Keratinocyte (primary cell): Measurements from ENCODE around the gene KTN1. TPM values are rescaled to one million over a fixed set of nuclear protein-coding genes. Genes with fewer than 3 reads are reported as not detected.
A peak's percentile ranks its signal among the peaks of the same experiment; 100 is the strongest.

ENCODE experiments used
- DNase-seq: peaks from one replicate; pipeline ENCODE4 v3.0.0-alpha.2; 2011; ENCODE audit warnings: low read depth, missing footprints, low spot score
- FAIRE-seq: peaks from 2 replicates; lab custom pipeline; 2011; peaks lifted over from hg19 to GRCh38; lab: Jason Lieb, UNC
- H2AFZ ChIP-seq: 2 replicates; pipeline ENCODE4 v1.6.0; 2012; ENCODE audit warnings: low read length, control low read depth, inconsistent platforms; ENCODE audit not compliant: control insufficient read depth
- H3K27ac ChIP-seq: 2 replicates; pipeline ENCODE4 v1.5.1; 2011; ENCODE audit warnings: low read length; ENCODE audit not compliant: control insufficient read depth, insufficient read depth
- H3K27me3 ChIP-seq: 3 replicates; pipeline ENCODE4 v1.6.0; 2011; ENCODE audit warnings: low read length; ENCODE audit not compliant: control insufficient read depth, insufficient read depth; ENCODE audit errors: extremely low read depth
- H3K36me3 ChIP-seq, 2 experiments: 2 replicates in 1 of 2; 3 replicates in 1 of 2; pipeline ENCODE4 v1.5.1; 2011; ENCODE audit warnings: low read length in 2 of 2, mild to moderate bottlenecking in 1 of 2; ENCODE audit not compliant: control insufficient read depth in 2 of 2, insufficient read depth in 2 of 2; ENCODE audit errors: extremely low read depth in 1 of 2
- H3K4me1 ChIP-seq: 3 replicates; pipeline ENCODE4 v1.5.1; 2011; ENCODE audit warnings: low read length; ENCODE audit not compliant: control insufficient read depth, insufficient read depth; ENCODE audit errors: extremely low read depth
- H3K4me2 ChIP-seq: 3 replicates; pipeline ENCODE4 v1.6.0; 2011; ENCODE audit warnings: low read depth, low read length; ENCODE audit not compliant: control insufficient read depth, insufficient read depth; ENCODE audit errors: extremely low read depth
- H3K4me3 ChIP-seq, 3 experiments: fragments of 200-600 bp in 1 of 3; sonication (generic) in 1 of 3; 2 replicates in 2 of 3; 3 replicates in 1 of 3; pipeline ENCODE4 v1.5.1; 2011 to 2016; ENCODE audit warnings: low read length in 3 of 3, mild to moderate bottlenecking in 3 of 3, control low read depth in 2 of 3, inconsistent platforms in 1 of 3, low read depth in 1 of 3, mixed read lengths in 1 of 3, mixed run types in 1 of 3, moderate library complexity in 1 of 3; ENCODE audit not compliant: control insufficient read depth in 2 of 3, insufficient read depth in 2 of 3; ENCODE audit errors: extremely low read depth in 1 of 3
- H3K79me2 ChIP-seq: 2 replicates; pipeline ENCODE4 v1.6.0; 2012; ENCODE audit warnings: low read length; ENCODE audit not compliant: control insufficient read depth, insufficient read depth
- H3K9ac ChIP-seq: 3 replicates; pipeline ENCODE4 v1.6.0; 2011; ENCODE audit warnings: low read length; ENCODE audit not compliant: control insufficient read depth, insufficient read depth; ENCODE audit errors: extremely low read depth
- H3K9me1 ChIP-seq: 3 replicates; pipeline ENCODE4 v1.6.0; 2011; ENCODE audit warnings: low read length; ENCODE audit not compliant: control insufficient read depth, insufficient read depth; ENCODE audit errors: extremely low read depth
- H3K9me3 ChIP-seq: 2 replicates; pipeline ENCODE4 v1.5.1; 2012; ENCODE audit warnings: low read depth, low read length; ENCODE audit not compliant: control insufficient read depth
- H4K20me1 ChIP-seq: 3 replicates; pipeline ENCODE4 v1.6.0; 2011; ENCODE audit warnings: low read length; ENCODE audit not compliant: control insufficient read depth, insufficient read depth; ENCODE audit errors: extremely low read depth
- EZH2 ChIP-seq: IDR thresholded peaks from one replicate; pipeline ENCODE4 v1.6.1; 2012; ENCODE audit warnings: inconsistent platforms, mild to moderate bottlenecking, low read length, moderate library complexity
- dilution Hi-C: fragments of 300-500 bp; cut with MboI; formaldehyde crosslinking; loops from one replicate; pipeline ENCODE4 v1.7.0; 2020; ENCODE audit warnings: low sequenced_read_pairs; ENCODE audit not compliant: extremely low pct_ligation_motif_present
- polyA plus RNA-seq, 5 experiments: library from polyadenylated mRNA; depleted of rRNA in 3 of 5; stranded (reverse) in 3 of 5; stranded (forward) in 1 of 5; unstranded in 1 of 5; fragments of >200 nt; gene quantifications; 1 replicate in 1 of 5; 2 replicates in 3 of 5; 3 replicates in 1 of 5; pipeline versions ENCODE4 v1.2.1 to v1.2.3, GENCODE V29; 2011 to 2012; ENCODE audit warnings: missing spikeins in 2 of 5, low read depth in 1 of 5, low replicate concordance in 1 of 5
- TF ChIP-seq, protein P1 (sequence below), 3 experiments: IDR thresholded peaks in 1 of 3; conservative IDR thresholded peaks in 1 of 3; optimal IDR thresholded peaks in 1 of 3; 2 replicates in 2 of 3; 3 replicates in 1 of 3; pipeline versions ENCODE3 to v1.5.1; 2011; ENCODE audit warnings: low read length in 3 of 3, mild to moderate bottlenecking in 3 of 3, moderate library complexity in 2 of 3, control low read depth in 1 of 3, inconsistent platforms in 1 of 3; ENCODE audit not compliant: insufficient read depth in 2 of 3; ENCODE audit errors: extremely low read depth in 1 of 3

KTN1 gene
- polyA plus RNA-seq, 1 donor (not counting 4 experiments of a cell fraction or from before 2014, with no cell fraction given), result 121 TPM

DNA sequence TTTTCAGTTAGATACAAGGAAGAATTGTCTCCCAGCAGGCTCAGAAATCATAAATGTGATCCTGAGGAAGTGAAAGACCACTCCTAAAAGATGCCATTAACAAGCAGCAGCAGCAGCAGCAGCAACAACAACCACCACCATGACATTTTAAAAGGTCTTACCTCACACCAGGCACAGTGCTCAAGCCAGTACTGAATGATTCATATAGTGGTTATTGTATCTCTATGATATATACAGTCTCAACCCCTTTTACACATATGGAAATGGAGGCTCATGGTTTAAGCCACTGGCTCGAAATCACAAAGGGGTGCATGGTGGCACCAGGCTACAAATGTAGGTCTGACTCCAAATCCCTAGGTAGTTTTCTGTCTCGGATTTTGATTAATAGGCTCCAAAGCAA lies 126.9 kb downstream of the KTN1 start:
- no peaks in the 10 kb centered on the region for H4K20me1 ChIP-seq
- H3K4me3 ChIP-seq, result no peak overlapping the region
- no peaks in the 10 kb centered on the region for H3K36me3 ChIP-seq
- H3K79me2 ChIP-seq, result no peaks in the 10 kb centered on the region
- DNase-seq, result no peak
- no peaks in the 10 kb centered on the region for H3K27me3 ChIP-seq
- no peak overlapping the region for H2AFZ ChIP-seq
- H3K9me1 ChIP-seq, result no peaks in the 10 kb centered on the region
- H3K4me1 ChIP-seq, result peaks cover 10% of the 10 kb centered on the region
- no peak overlapping the region for H3K4me2 ChIP-seq
- no peak for TF ChIP-seq EZH2
- TF ChIP-seq, protein P1, sequence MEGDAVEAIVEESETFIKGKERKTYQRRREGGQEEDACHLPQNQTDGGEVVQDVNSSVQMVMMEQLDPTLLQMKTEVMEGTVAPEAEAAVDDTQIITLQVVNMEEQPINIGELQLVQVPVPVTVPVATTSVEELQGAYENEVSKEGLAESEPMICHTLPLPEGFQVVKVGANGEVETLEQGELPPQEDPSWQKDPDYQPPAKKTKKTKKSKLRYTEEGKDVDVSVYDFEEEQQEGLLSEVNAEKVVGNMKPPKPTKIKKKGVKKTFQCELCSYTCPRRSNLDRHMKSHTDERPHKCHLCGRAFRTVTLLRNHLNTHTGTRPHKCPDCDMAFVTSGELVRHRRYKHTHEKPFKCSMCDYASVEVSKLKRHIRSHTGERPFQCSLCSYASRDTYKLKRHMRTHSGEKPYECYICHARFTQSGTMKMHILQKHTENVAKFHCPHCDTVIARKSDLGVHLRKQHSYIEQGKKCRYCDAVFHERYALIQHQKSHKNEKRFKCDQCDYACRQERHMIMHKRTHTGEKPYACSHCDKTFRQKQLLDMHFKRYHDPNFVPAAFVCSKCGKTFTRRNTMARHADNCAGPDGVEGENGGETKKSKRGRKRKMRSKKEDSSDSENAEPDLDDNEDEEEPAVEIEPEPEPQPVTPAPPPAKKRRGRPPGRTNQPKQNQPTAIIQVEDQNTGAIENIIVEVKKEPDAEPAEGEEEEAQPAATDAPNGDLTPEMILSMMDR (optimal IDR thresholded peaks at IDR 0.05 in 1 of 3, IDR thresholded peaks at IDR 0.05 in 1 of 3, conservative IDR thresholded peaks at IDR 0.05 in 1 of 3; ENCODE audit: extremely low read depth in 1 of 3, insufficient read depth in 2 of 3, low read length in 3 of 3), result no peak
- no peak for FAIRE-seq
- H3K27ac ChIP-seq, result no peak overlapping the region
- no peak overlapping the region for H3K9ac ChIP-seq
- dilution Hi-C loops, result no loop called here
- H3K9me3 ChIP-seq, result peaks cover 4% of the 10 kb centered on the region

DNA sequence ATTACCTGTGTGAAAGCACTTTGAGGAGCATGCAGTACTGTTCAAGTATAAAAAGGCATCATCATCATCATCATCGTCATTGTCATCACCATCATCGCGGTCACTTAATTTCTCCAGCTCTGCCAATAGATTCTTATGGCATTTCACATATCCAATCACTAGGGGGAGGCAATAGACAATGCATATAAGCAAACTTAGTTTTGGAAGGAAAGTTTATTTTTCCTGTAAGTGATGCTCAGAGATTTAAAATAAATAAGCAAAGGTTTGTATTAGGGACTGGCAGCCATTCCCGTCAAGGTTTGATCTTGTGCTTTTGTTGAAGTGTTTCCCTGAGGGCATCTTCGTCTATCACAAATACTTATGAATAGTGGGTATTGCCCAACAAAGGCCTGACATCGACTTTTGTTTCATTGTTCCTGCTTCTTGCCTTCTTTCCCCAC lies 127.4 kb downstream of the KTN1 start:
- peaks cover 4% of the 10 kb centered on the region for H3K9me3 ChIP-seq
- H3K79me2 ChIP-seq, result no peaks in the 10 kb centered on the region
- H3K4me2 ChIP-seq, result no peak overlapping the region
- dilution Hi-C loops, result no loop called here
- H3K27ac ChIP-seq, result no peak overlapping the region
- no peaks in the 10 kb centered on the region for H3K36me3 ChIP-seq
- DNase-seq (no peak), FAIRE-seq (peak; percentile 64)
- peaks cover 1% of the 10 kb centered on the region for H3K27me3 ChIP-seq
- no peak overlapping the region for H3K9ac ChIP-seq
- peaks cover 10% of the 10 kb centered on the region for H3K4me1 ChIP-seq
- H4K20me1 ChIP-seq, result no peaks in the 10 kb centered on the region
- no peak overlapping the region for H2AFZ ChIP-seq
- no peaks in the 10 kb centered on the region for H3K9me1 ChIP-seq
- no peak overlapping the region for H3K4me3 ChIP-seq
- TF ChIP-seq, protein P1 (optimal IDR thresholded peaks at IDR 0.05 in 1 of 3, IDR thresholded peaks at IDR 0.05 in 1 of 3, conservative IDR thresholded peaks at IDR 0.05 in 1 of 3; ENCODE audit: extremely low read depth in 1 of 3, insufficient read depth in 2 of 3, low read length in 3 of 3), result peak in 2 of 3 experiments; percentile 28 to 64
- TF ChIP-seq EZH2, result no peak
